Naive thymus-derived CD4-positive, alpha-beta T cell (primary cell): Measurements from ENCODE around the gene GRIN2D. TPM values are rescaled to one million over a fixed set of nuclear protein-coding genes. Genes with fewer than 3 reads are reported as not detected.

ENCODE experiments used
- ATAC-seq: fragments of 150-1000 bp; cut with Tn5 transposase; 2 replicates; pipeline ENCODE4 v1.10.0; 2021; ENCODE audit warnings: mild to moderate bottlenecking, moderate library complexity
- CTCF ChIA-PET: fragments of 350-600 bp; sonication (Branson Sonifier 250); formaldehyde crosslinking; loops from one replicate; lab custom pipeline; 2021; ENCODE audit warnings: antibody characterized with exemption; lab: Charles Lee
- POLR2A ChIA-PET: fragments of 350-600 bp; sonication (Branson Sonifier 250); formaldehyde crosslinking; loops from one replicate; lab custom pipeline; 2021; ENCODE audit warnings: antibody characterized with exemption, inconsistent platforms; lab: Charles Lee
- DNase-seq, 9 donors: peaks; one replicate each; pipeline versions ENCODE4 v3.0.0 to v3.0.0-alpha.2; 2020 to 2022; ENCODE audit warnings: mixed read lengths in 1 of 9
- H3K27ac ChIP-seq: one replicate; pipeline ENCODE4 v1.7.0; 2013; ENCODE audit warnings: mild to moderate bottlenecking, low read depth, low read length, moderate library complexity
- H3K27me3 ChIP-seq, 2 donors: one replicate each; pipeline ENCODE4 v1.7.0; 2013; ENCODE audit warnings: low read length in 2 of 2, mild to moderate bottlenecking in 2 of 2, moderate library complexity in 2 of 2; ENCODE audit not compliant: control insufficient read depth in 2 of 2, insufficient read depth in 2 of 2
- H3K36me3 ChIP-seq, 3 experiments: 1 replicate in 2 of 3; 2 replicates in 1 of 3; pipeline ENCODE4 v1.7.0; 2013; ENCODE audit warnings: low read length in 3 of 3, mild to moderate bottlenecking in 3 of 3, moderate library complexity in 1 of 3; ENCODE audit not compliant: insufficient read depth in 3 of 3, control insufficient read depth in 2 of 3
- H3K4me1 ChIP-seq, 2 donors: one replicate each; pipeline ENCODE4 v1.7.0; 2013; ENCODE audit warnings: low read length in 2 of 2, mild to moderate bottlenecking in 2 of 2, moderate library complexity in 1 of 2; ENCODE audit not compliant: control insufficient read depth in 2 of 2, insufficient read depth in 2 of 2
- H3K4me3 ChIP-seq: 2 replicates; pipeline ENCODE4 v1.7.0; 2013; ENCODE audit warnings: mild to moderate bottlenecking, low read length
- H3K9me3 ChIP-seq, 3 experiments: 1 replicate in 2 of 3; 2 replicates in 1 of 3; pipeline ENCODE4 v1.7.0; 2013; ENCODE audit warnings: low read length in 3 of 3; ENCODE audit not compliant: control insufficient read depth in 2 of 3
- H3K27ac Mint-ChIP-seq, 9 donors: one replicate each; pipeline ENCODE4 v1.8.0; 2020 to 2022; ENCODE audit warnings: mixed read lengths in 9 of 9, mild to moderate bottlenecking in 8 of 9, moderate library complexity in 5 of 9, inconsistent platforms in 2 of 9
- H3K27me3 Mint-ChIP-seq, 5 donors: one replicate each; pipeline ENCODE4 v1.8.0; 2021 to 2022; ENCODE audit warnings: mixed read lengths in 5 of 5, mild to moderate bottlenecking in 1 of 5
- H3K36me3 Mint-ChIP-seq, 5 donors: one replicate each; pipeline ENCODE4 v1.8.0; 2020 to 2022; ENCODE audit warnings: mixed read lengths in 5 of 5, mild to moderate bottlenecking in 3 of 5, inconsistent platforms in 1 of 5
- H3K4me1 Mint-ChIP-seq, 7 donors: one replicate each; pipeline ENCODE4 v1.8.0; 2020 to 2022; ENCODE audit warnings: mixed read lengths in 7 of 7, mild to moderate bottlenecking in 3 of 7, inconsistent platforms in 1 of 7
- H3K4me3 Mint-ChIP-seq, 10 donors: one replicate each; pipeline ENCODE4 v1.8.0; 2020 to 2022; ENCODE audit warnings: mild to moderate bottlenecking in 10 of 10, mixed read lengths in 10 of 10, moderate library complexity in 6 of 10, inconsistent platforms in 2 of 10
- H3K9me3 Mint-ChIP-seq, 11 donors: one replicate each; pipeline ENCODE4 v1.8.0; 2020 to 2022; ENCODE audit warnings: mixed read lengths in 11 of 11, mild to moderate bottlenecking in 4 of 11, inconsistent platforms in 1 of 11, moderate library complexity in 1 of 11
- intact Hi-C, 2 donors: fragments of 100-400 bp; cut with micrococcal nuclease; formaldehyde crosslinking; loops; one replicate each; pipeline ENCODE4 v1.15.1; 2023
- polyA plus RNA-seq, 2 donors: library from polyadenylated mRNA; unstranded; fragments of 300-500 nt; fragmentation: Illumina TruSeq; gene quantifications; one replicate each; pipeline ENCODE4 v1.2.3, GENCODE V29; 2021
- total RNA-seq, 6 experiments: library from RNA in 5 of 6; stranded (reverse) in 5 of 6; gene quantifications; 1 replicate in 5 of 6; 2 replicates in 1 of 6; pipeline ENCODE4 v1.2.3 and lab custom pipeline; 2021 to 2026

GRIN2D gene
- total and polyA plus RNA-seq, 7 experiments from 2014 or later, result 0.08 to 0.39 (median 0.11) TPM; not detected in 2

- peaks cover 9 to 21% of the 10 kb centered on the region in 2 donors for H3K27me3 ChIP-seq
- Mint-ChIP-seq H3K4me3 (peak overlapping the region; percentile 81 to 96 (median 87)), H3K27me3 (peaks cover 15 to 51% (median 31%) of the 10 kb centered on the region in 5 donors), H3K4me1 (peaks cover 18 to 58% (median 39%) of the 10 kb centered on the region in 7 donors), H3K9me3 (peaks cover 0 to 4% (median 0%) of the 10 kb centered on the region in 11 donors), H3K27ac (peak overlapping the region; percentile 62 to 97 (median 80)), H3K36me3 (peaks cover 0 to 17% (median 0%) of the 10 kb centered on the region in 5 donors)
- H3K4me1 ChIP-seq, result peaks cover 17 to 33% of the 10 kb centered on the region in 2 donors
- intact Hi-C loops, result loop anchor here (1.0 to 5.0 kb wide), 10 partner anchors 17 to 240 kb away; partner anchors contain the start of genes SYNGR4 (in 2 of the 2), CYTH2 (in 1 of the 2), DBP (in 1 of the 2) and GRWD1 (in 1 of the 2)
- POLR2A ChIA-PET, result no interaction called here
- no peaks in the 10 kb centered on the region for H3K36me3 ChIP-seq
- no peaks in the 10 kb centered on the region for H3K9me3 ChIP-seq
- H3K27ac ChIP-seq, result peak overlapping the region; percentile 59
- ATAC-seq, result no peak
- CTCF ChIA-PET, result no interaction called here
- H3K4me3 ChIP-seq, result peak overlapping the region; percentile 63
- no peak for DNase-seq
Measured at GRCh38 chr19:48397263-48398101, 4.0 kb downstream of the GRIN2D start.

- Mint-ChIP-seq H3K9me3 (peaks cover 0 to 4% (median 0%) of the 10 kb centered on the region in 11 donors), H3K4me1 (peaks cover 18 to 52% (median 39%) of the 10 kb centered on the region in 7 donors), H3K36me3 (peaks cover 0 to 17% (median 0%) of the 10 kb centered on the region in 5 donors), H3K4me3 (peak overlapping the region; percentile 81 to 96 (median 87)), H3K27me3 (peaks cover 15 to 46% (median 31%) of the 10 kb centered on the region in 5 donors), H3K27ac (peak overlapping the region; percentile 62 to 97 (median 80))
- ATAC-seq (no peak), DNase-seq (peak in 2 of 9 donors; percentile 14 to 21)
- ChIA-PET POLR2A (no interaction called here), CTCF (no interaction called here)
- intact Hi-C loops, result loop anchor here (1.0 to 5.0 kb wide), 10 partner anchors 17 to 239 kb away; partner anchors contain the start of genes SYNGR4 (in 2 of the 2), CYTH2 (in 1 of the 2), DBP (in 1 of the 2) and GRWD1 (in 1 of the 2)
- Histone ChIP-seq H3K4me3 (peak overlapping the region; percentile 63), H3K4me1 (peaks cover 17 to 33% of the 10 kb centered on the region in 2 donors), H3K27me3 (peaks cover 9 to 21% of the 10 kb centered on the region in 2 donors), H3K9me3 (no peaks in the 10 kb centered on the region), H3K36me3 (no peaks in the 10 kb centered on the region), H3K27ac (peak overlapping the region; percentile 59)
Measured at GRCh38 chr19:48398102-48398374, 4.6 kb downstream of the GRIN2D start.

GRCh38 chr19:48398375-48399235 is 5.1 kb downstream of the GRIN2D start:
- Mint-ChIP-seq H3K4me3 (peak overlapping the region; percentile 54 to 96 (median 79)), H3K36me3 (peaks cover 0 to 17% (median 0%) of the 10 kb centered on the region in 5 donors), H3K27me3 (peaks cover 15 to 43% (median 31%) of the 10 kb centered on the region in 5 donors), H3K27ac (peak overlapping the region; percentile 22 to 97 (median 85)), H3K9me3 (peaks cover 0 to 4% (median 0%) of the 10 kb centered on the region in 11 donors), H3K4me1 (peaks cover 18 to 51% (median 41%) of the 10 kb centered on the region in 7 donors)
- Histone ChIP-seq H3K27ac (peak overlapping the region; percentile 59), H3K4me3 (peak overlapping the region; percentile 63), H3K36me3 (no peaks in the 10 kb centered on the region), H3K9me3 (no peaks in the 10 kb centered on the region), H3K27me3 (peaks cover 9 to 21% of the 10 kb centered on the region in 2 donors), H3K4me1 (peaks cover 17 to 29% of the 10 kb centered on the region in 2 donors)
- POLR2A ChIA-PET, result interaction anchor here (1.1 kb wide), 1 partner anchor 78 kb away, joined by 4 read pairs; no protein-coding TSS in a partner anchor
- intact Hi-C loops, result loop anchor here (1.0 to 5.0 kb wide), 11 partner anchors 7 to 239 kb away; partner anchors contain the start of genes SYNGR4 (in 2 of the 2), CYTH2 (in 1 of the 2), DBP (in 1 of the 2) and GRWD1 (in 1 of the 2)
- DNase-seq (peak; percentile 77 to 88 (median 86)), ATAC-seq (peak; percentile 90)
- CTCF ChIA-PET, result no interaction called here

GRCh38 chr19:48400018-48400742 is 6.7 kb downstream of the GRIN2D start:
- ATAC-seq, result peak; percentile 24
- Histone ChIP-seq H3K4me3 (no peak overlapping the region), H3K27ac (no peak overlapping the region), H3K36me3 (no peaks in the 10 kb centered on the region), H3K27me3 (peaks cover 5 to 9% of the 10 kb centered on the region in 2 donors), H3K4me1 (peaks cover 12 to 13% of the 10 kb centered on the region in 2 donors), H3K9me3 (no peaks in the 10 kb centered on the region)
- ChIA-PET CTCF (interaction anchor here (2.0 kb wide), 1 partner anchor 9 kb away, joined by 9 read pairs; the partner anchor contains the start of gene KDELR1), POLR2A (interaction anchor here (1.0 to 1.1 kb wide), 3 partner anchors 9 to 79 kb away, joined by 3 to 6 read pairs (median 4); partner anchors contain the start of genes KDELR1, SYNGR4 and TMEM143)
- Mint-ChIP-seq H3K9me3 (peaks cover 0 to 4% (median 0%) of the 10 kb centered on the region in 11 donors), H3K27me3 (peaks cover 9 to 30% (median 20%) of the 10 kb centered on the region in 5 donors), H3K27ac (peak overlapping the region in 7 of 9 donors; percentile 22 to 85 (median 70)), H3K4me3 (peak overlapping the region in 4 of 10 donors; percentile 8 to 96 (median 29)), H3K36me3 (peaks cover 0 to 12% (median 0%) of the 10 kb centered on the region in 5 donors), H3K4me1 (peaks cover 18 to 37% (median 30%) of the 10 kb centered on the region in 7 donors)
- intact Hi-C loops, result loop anchor here in 1 of 2 donors (5.0 kb wide), 1 partner anchor 67 kb away; the partner anchor contains the start of gene CYTH2
- DNase-seq, result peak in 4 of 9 donors; percentile 18 to 46 (median 28)

GRCh38 chr19:48401287-48401686 is 7.8 kb downstream of the GRIN2D start:
- no peak overlapping the region for H3K4me3 Mint-ChIP-seq
- no peaks in the 10 kb centered on the region for H3K36me3 ChIP-seq
- ChIA-PET CTCF (interaction anchor here (2.0 kb wide), 1 partner anchor 10 kb away, joined by 9 read pairs; the partner anchor contains the start of gene KDELR1), POLR2A (interaction anchor here (0.6 to 1.6 kb wide), 3 partner anchors 10 to 46 kb away, joined by 3 to 6 read pairs (median 4); partner anchors contain the start of genes KDELR1, SYNGR4 and TMEM143)
- H3K27me3 ChIP-seq, result no peaks in the 10 kb centered on the region
- H3K4me1 Mint-ChIP-seq, result peaks cover 18 to 33% (median 25%) of the 10 kb centered on the region in 7 donors
- no peaks in the 10 kb centered on the region for H3K9me3 ChIP-seq
- H3K27me3 Mint-ChIP-seq, result peaks cover 4 to 21% (median 17%) of the 10 kb centered on the region in 5 donors
- intact Hi-C loops, result loop anchor here in 1 of 2 donors (5.0 kb wide), 1 partner anchor 66 kb away; the partner anchor contains the start of gene CYTH2
- no peak overlapping the region for H3K4me3 ChIP-seq
- peaks cover 12% of the 10 kb centered on the region in 2 donors for H3K4me1 ChIP-seq
- no peak for ATAC-seq
- no peak overlapping the region for H3K27ac ChIP-seq
- H3K27ac Mint-ChIP-seq, result peak overlapping the region in 6 of 9 donors; percentile 3 to 84 (median 54)
- no peak for DNase-seq
- H3K36me3 Mint-ChIP-seq, result peaks cover 0 to 12% (median 0%) of the 10 kb centered on the region in 5 donors
- peaks cover 0 to 4% (median 0%) of the 10 kb centered on the region in 11 donors for H3K9me3 Mint-ChIP-seq
